ENCODE data around the gene CD248. TPM values are rescaled to one million over a fixed set of nuclear protein-coding genes. Genes with fewer than 3 reads are reported as not detected.

CD248 gene
- total RNA-seq, 1 donor from 2014 or later: 95.2 TPM

DNA sequence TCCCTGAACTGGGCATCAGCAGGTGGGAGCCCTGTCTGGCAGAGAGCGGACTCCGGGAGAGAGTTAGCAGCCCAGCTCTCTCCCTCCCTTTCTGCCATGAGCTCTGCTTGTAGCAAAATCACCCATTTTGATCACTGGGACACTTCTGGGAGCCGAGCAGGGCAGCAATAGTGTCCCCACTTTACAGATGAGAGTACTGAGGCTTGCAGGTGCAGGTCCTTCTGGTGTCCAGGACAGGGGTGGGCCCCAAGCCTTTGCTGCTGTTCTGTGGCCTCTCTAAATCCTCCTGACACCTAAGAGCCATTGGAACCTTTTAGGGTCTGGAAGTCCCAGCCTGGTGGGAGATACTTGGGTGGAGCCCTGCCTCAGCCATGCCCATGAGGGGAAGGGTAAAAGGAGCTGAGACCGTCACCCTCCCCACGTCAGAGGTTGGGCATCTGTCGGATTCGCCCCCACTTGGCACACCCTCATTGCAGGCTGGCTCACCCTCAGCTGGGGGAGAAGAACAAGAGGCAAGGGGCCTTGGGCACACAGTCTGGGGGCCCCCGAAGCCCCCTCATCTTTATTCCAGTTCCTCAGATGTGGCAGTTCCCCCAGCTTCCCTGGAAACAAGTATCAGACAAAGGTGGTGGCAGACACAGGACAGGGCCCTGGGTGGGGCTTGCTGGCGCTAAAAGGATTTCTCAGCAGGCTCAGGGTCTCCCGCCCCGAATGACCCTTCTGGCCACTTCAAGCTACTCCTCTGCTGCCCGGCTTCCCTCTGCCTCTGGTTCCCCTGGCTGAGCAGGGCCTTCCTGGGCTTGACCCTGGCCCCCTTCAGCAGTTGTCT is 14.9 kb upstream of the CD248 start:
- Mint-ChIP-seq H3K4me3 (no peak overlapping the region), H3K9me3 (no peaks in the 10 kb centered on the region), H3K4me1 (peaks cover 28% of the 10 kb centered on the region), H3K27ac (no peak overlapping the region), H3K27me3 (ENCODE audit: low read depth) (peaks cover 7% of the 10 kb centered on the region), H3K36me3 (no peaks in the 10 kb centered on the region)
- TF ChIP-seq, protein P1, sequence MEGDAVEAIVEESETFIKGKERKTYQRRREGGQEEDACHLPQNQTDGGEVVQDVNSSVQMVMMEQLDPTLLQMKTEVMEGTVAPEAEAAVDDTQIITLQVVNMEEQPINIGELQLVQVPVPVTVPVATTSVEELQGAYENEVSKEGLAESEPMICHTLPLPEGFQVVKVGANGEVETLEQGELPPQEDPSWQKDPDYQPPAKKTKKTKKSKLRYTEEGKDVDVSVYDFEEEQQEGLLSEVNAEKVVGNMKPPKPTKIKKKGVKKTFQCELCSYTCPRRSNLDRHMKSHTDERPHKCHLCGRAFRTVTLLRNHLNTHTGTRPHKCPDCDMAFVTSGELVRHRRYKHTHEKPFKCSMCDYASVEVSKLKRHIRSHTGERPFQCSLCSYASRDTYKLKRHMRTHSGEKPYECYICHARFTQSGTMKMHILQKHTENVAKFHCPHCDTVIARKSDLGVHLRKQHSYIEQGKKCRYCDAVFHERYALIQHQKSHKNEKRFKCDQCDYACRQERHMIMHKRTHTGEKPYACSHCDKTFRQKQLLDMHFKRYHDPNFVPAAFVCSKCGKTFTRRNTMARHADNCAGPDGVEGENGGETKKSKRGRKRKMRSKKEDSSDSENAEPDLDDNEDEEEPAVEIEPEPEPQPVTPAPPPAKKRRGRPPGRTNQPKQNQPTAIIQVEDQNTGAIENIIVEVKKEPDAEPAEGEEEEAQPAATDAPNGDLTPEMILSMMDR (IDR thresholded peaks at IDR 0.05; ENCODE audit: unreplicated experiment): no peak
- no peak for DNase-seq (ENCODE audit: low spot score in 2 of 2, unreplicated experiment in 2 of 2)

GRCh38 chr11:66330931-66331330 is 14.1 kb upstream of the CD248 start:
- TF ChIP-seq, protein P1 (IDR thresholded peaks at IDR 0.05; ENCODE audit: unreplicated experiment): no peak
- no peaks in the 10 kb centered on the region for H3K9me3 Mint-ChIP-seq
- H3K4me1 Mint-ChIP-seq: peaks cover 27% of the 10 kb centered on the region
- no peak overlapping the region for H3K4me3 Mint-ChIP-seq
- no peak overlapping the region for H3K27ac Mint-ChIP-seq
- no peak for DNase-seq (ENCODE audit: low spot score in 2 of 2, unreplicated experiment in 2 of 2)
- no peaks in the 10 kb centered on the region for H3K36me3 Mint-ChIP-seq
- H3K27me3 Mint-ChIP-seq (ENCODE audit: low read depth): peaks cover 3% of the 10 kb centered on the region

- TF ChIP-seq, protein P1 (IDR thresholded peaks at IDR 0.05; ENCODE audit: unreplicated experiment): no peak
- Mint-ChIP-seq H3K4me3 (no peak overlapping the region), H3K4me1 (peaks cover 38% of the 10 kb centered on the region), H3K36me3 (no peaks in the 10 kb centered on the region), H3K27ac (no peak overlapping the region), H3K9me3 (no peaks in the 10 kb centered on the region), H3K27me3 (ENCODE audit: low read depth) (no peaks in the 10 kb centered on the region)
- no peak for DNase-seq (ENCODE audit: low spot score in 2 of 2, unreplicated experiment in 2 of 2)
Measured at GRCh38 chr11:66329165-66329673, 12.4 kb upstream of the CD248 start.

DNA sequence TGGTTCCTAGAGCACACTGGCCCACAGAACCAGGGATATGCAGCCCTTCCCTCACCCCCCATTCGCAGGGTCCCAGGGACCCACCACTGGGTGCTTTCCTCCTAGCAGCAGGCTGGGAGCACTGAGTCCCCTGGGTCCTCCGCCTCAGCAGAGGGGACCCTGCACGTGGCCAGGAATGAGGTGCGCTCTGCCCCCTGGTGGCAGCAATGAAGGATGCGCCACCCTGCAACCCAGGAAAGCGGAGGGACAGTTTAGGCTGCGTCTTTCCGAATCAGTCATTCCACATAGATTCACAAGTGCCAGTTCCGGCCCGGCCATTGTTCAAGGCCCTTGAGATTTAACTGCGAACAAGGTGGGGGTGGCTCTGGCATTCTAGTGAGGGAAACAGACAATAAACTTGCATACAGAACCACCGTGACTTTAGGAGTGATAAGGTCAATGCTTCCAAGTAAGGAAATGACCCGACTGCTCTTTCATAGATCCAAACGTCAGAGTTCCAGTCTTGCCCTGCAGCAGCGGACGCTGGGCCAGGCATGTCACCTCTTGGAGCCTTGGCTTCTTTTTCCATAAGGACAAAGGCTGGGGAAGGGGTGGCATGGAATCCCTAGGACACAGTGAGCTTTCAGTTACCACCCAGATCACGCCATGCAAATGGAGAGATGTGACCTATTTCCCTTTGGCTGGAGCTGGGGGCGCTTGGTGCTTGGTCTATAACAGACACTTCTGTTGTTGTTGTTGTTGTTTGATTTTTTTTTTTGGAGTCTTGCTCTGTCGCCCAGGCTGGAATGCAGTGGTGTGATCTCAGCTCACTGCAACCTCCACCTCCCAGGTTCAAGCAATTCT is 11.7 kb upstream of the CD248 start:
- TF ChIP-seq, protein P1 (IDR thresholded peaks at IDR 0.05; ENCODE audit: unreplicated experiment): peak; percentile 98
- peak overlapping the region; percentile 17 for H3K4me3 Mint-ChIP-seq
- peaks cover 40% of the 10 kb centered on the region for H3K4me1 Mint-ChIP-seq
- H3K9me3 Mint-ChIP-seq: no peaks in the 10 kb centered on the region
- H3K27ac Mint-ChIP-seq: peak overlapping the region; percentile 73
- H3K27me3 Mint-ChIP-seq (ENCODE audit: low read depth): no peaks in the 10 kb centered on the region
- DNase-seq (ENCODE audit: low spot score in 2 of 2, unreplicated experiment in 2 of 2): peak; percentile 64 to 86
- no peaks in the 10 kb centered on the region for H3K36me3 Mint-ChIP-seq

DNA sequence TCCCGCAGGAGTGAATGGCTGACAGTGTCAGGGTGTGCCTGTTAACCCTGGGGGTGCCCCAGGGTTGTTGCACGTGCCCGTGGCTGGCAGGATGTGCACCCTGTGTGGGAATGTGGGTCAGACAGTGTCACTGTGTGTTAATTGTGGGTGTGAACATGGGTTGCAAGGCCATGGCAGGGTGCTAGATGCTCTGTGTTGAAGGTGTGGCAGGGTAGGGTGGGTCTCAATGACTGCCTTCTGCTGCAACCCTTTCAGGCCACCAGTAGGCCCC is 11.1 kb upstream of the CD248 start:
- no peaks in the 10 kb centered on the region for H3K36me3 Mint-ChIP-seq
- no peaks in the 10 kb centered on the region for H3K9me3 Mint-ChIP-seq
- peak overlapping the region; percentile 73 for H3K27ac Mint-ChIP-seq
- no peaks in the 10 kb centered on the region for H3K27me3 Mint-ChIP-seq (ENCODE audit: low read depth)
- no peak for DNase-seq (ENCODE audit: low spot score in 2 of 2, unreplicated experiment in 2 of 2)
- H3K4me1 Mint-ChIP-seq: peaks cover 40% of the 10 kb centered on the region
- TF ChIP-seq, protein P1 (IDR thresholded peaks at IDR 0.05; ENCODE audit: unreplicated experiment): no peak
- H3K4me3 Mint-ChIP-seq: no peak overlapping the region

All from mesothelial cell of epicardium (in vitro differentiated cells).